ENCODE measurements around the gene HTR6. TPM values are rescaled to one million over a fixed set of nuclear protein-coding genes. Genes with fewer than 3 reads are reported as not detected.

The HTR6 gene
- 0.13 to 0.22 TPM (median 0.14 TPM) in 4 of 5 replicates, not detected in the other for total RNA-seq (2022; extraction: Qiagen RNA extraction; ENCODE audit: low read depth)

GRCh38 chr1:19664453-19665185 lies at the start of gene HTR6:
HTR6 (plus strand) TSS chr1:19664875; CDS start chr1:19665754, 879 bp downstream.

DNA sequence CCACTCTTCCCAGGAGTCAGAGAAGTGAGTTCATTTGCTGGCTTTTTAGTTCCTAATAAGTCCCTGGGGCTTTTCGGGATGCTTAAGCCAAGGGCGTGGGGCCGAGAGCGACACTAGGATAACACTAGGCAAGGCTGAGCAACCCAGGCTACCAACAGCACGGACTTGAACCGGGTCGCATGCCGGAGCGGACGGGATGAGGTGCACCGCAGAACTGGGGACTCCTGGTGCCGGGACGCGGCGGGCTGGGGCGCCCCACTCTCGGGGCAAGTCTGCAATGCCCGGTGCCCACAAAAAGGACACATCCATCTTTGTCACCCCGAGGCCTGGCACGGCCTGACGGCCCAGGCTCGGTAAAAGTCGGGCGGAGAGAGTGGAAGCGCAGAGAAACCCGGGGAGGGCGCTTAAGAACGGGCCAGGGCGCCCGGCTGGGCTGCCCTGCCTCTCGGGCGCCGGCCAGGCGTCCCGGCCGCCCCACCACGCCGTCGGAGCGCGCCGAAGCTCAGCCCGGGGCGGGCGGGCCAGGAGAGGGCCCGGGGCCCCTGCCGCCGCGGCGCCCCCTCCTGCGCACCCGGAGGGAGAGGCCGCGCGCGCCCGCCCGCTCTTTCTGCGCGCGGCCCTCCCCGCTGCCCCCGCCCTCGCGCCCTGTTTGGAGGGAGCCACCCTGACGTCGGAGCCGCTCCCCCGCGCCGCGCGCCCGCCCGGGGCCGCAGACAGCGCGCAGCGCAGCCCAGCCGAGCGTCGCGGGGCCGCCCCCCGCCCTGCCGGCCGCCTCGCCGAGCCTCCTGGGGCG lies 20.9 kb upstream of the HTR6 start, which contains the start of gene NBL1:
Gene NBL1, plus strand, starts transcription at position 710 of the 793 bp plus-strand sequence. CDS start 10,720 bp downstream, outside the sequence.

Other genes with a start within 250 kb of the HTR6 start
- gene CAPZB, start 179.3 kb upstream of the HTR6 start, total RNA-seq (2022; extraction: Qiagen RNA extraction; ENCODE audit: low read depth): 225 to 249 TPM (median 228 TPM) in 5 replicates
- 25.8 to 41.2 TPM (median 32.8 TPM) in 5 replicates for gene NBL1, start 20.6 kb upstream of the HTR6 start, total RNA-seq (2022; extraction: Qiagen RNA extraction; ENCODE audit: low read depth)
- 5.0 to 8.0 TPM (median 6.5 TPM) in 5 replicates for gene TMCO4, start 135.0 kb downstream of the HTR6 start, total RNA-seq (2022; extraction: Qiagen RNA extraction; ENCODE audit: low read depth)
- gene RNF186, start 150.4 kb downstream of the HTR6 start, total RNA-seq (2022; extraction: Qiagen RNA extraction; ENCODE audit: low read depth): not detected in 5 replicates
- 2.6 to 4.0 TPM (median 2.7 TPM) in 5 replicates for gene OTUD3, start 217.5 kb downstream of the HTR6 start, total RNA-seq (2022; extraction: Qiagen RNA extraction; ENCODE audit: low read depth)